Measurements from ENCODE around the gene SUV39H1.
A peak's percentile ranks its signal among the peaks of the same experiment; 100 is the strongest.
"Not testable (repeated sequence)": the region's sequence is repeated elsewhere in the genome, so short reads cannot be mapped to it uniquely, and the experiment has no call there.

The SUV39H1 gene

DNA sequence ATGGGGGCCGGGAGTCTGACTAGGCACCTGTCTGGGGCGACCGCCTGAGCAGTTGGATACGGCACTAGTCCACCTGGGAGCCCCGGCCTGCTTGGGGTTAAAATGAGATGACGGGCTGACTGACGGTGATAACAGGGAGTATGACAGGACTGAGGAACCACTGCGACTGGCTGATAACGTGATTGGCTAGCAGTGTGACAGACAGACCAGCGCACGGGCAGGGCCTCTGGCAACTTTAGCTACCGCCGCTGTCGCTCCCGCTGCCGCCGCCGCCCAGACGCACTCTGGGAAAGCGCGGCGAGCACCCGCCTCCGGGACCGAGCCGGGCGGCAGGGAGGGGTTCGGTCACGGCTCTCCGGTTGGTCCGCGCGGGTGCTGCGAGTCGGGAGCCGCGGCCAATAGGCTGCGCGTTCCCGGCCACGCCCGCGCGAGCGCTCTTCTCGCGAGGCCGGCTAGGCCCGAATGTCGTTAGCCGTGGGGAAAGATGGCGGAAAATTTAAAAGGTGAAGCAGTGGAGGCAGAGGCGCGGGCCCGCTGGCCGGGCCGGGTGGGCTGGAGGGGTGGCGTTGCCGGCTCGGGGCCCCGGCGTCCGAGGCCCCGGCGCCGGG, at the start of gene SUV39H1:
TSS of gene SUV39H1 (plus strand) at position 434 of the 608 bp plus-strand sequence. CDS start at position 485, 51 bp downstream.
- ATAC-seq, result peak; percentile 96

- ATAC-seq, result peak in 1 of 2 donors; percentile 59
Measured at GRCh38 chrX:48648336-48648751, 48.2 kb upstream of the SUV39H1 start.

DNA sequence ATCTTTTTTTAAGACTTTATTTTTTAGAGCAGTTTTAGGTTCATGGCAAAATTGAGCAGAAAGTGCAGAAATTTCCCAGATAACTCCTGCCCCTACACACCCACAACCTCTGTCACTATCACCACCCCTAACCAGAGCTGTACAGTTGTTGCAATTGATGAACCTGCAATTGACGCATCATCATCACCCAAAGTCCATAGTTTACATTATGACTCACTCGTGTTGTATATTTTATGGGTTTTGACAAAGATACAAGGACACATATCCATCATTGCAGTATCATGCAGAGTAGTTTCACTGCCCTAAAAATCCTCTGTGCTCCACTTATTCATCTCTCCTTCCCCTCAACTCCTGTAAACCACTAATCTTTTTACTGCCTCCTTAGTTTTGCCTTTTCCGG, 47.4 kb upstream of the SUV39H1 start:
- ATAC-seq, result no peak

- ATAC-seq, result not testable (repeated sequence)
Measured at GRCh38 chrX:48652055-48652579, 44.4 kb upstream of the SUV39H1 start.

GRCh38 chrX:48654746-48655145, 41.8 kb upstream of the SUV39H1 start:
- ATAC-seq, result not testable (repeated sequence)

- ATAC-seq, result not testable (repeated sequence)
Measured at GRCh38 chrX:48659686-48660085, 36.8 kb upstream of the SUV39H1 start.

DNA sequence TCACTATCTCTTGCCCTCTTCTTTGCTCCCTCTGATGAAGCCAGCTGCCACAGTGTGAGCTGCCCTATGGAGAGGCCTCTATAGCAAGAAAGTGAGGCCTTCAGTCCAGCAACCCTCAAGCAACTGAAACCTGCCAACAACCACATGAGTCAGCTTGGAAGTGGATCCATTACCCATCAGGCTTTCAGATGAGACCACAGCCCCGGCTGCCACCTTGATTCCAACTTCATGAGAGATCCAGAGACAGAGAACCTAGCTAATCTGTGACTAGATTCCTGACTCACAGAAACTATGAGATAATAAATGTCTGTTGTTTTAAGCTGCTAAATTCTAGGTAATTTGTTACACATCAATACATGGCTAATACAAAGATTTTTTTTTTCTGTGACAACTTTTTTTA, 33.3 kb upstream of the SUV39H1 start:
- ATAC-seq, result peak; percentile 38 to 51

GRCh38 chrX:48664156-48664555, 32.4 kb upstream of the SUV39H1 start:
- no peak for ATAC-seq

DNA sequence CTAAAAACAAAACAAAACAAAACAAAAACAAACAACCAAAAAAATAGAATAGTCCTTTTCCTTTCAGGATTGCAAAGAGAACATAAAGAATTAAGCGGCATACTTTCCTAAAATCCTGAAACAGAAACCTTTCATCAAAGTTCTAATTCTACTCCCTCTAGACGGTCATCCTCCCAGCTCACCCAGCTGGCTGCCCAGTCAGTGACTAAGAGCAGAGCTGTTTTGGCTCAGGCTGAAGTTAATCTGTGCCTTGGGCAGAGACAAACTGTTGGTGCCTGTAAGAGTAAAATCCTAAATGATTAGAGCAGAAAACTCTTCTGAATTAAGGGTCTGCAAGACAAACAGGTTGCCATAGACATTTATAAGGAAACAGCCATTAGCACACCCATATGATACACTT, 30.5 kb upstream of the SUV39H1 start:
- ATAC-seq, result no peak

DNA sequence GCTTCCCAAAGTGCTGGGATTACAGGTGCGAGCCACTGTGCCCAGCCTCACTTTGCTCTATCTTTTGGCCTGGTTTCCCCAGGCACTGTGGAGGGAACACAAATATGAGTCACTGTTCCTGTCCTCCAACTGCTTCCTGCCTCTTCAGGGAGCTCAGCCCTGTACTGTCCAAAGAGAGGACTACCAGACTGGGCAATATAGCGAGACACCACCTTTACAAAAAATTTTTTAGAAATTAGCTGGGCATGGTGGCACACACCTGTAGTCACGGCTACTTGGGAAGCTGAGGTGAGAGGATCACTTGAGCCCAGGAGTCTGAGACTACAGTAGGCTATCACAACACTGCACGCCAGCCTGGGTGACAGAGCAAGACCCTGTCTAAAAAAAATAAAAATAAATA, 29.9 kb upstream of the SUV39H1 start:
- ATAC-seq, result no peak

- ATAC-seq, result no peak
Measured at GRCh38 chrX:48667509-48667908, 29.0 kb upstream of the SUV39H1 start.

GRCh38 chrX:48668187-48668586, 28.3 kb upstream of the SUV39H1 start:
- not testable (repeated sequence) for ATAC-seq

DNA sequence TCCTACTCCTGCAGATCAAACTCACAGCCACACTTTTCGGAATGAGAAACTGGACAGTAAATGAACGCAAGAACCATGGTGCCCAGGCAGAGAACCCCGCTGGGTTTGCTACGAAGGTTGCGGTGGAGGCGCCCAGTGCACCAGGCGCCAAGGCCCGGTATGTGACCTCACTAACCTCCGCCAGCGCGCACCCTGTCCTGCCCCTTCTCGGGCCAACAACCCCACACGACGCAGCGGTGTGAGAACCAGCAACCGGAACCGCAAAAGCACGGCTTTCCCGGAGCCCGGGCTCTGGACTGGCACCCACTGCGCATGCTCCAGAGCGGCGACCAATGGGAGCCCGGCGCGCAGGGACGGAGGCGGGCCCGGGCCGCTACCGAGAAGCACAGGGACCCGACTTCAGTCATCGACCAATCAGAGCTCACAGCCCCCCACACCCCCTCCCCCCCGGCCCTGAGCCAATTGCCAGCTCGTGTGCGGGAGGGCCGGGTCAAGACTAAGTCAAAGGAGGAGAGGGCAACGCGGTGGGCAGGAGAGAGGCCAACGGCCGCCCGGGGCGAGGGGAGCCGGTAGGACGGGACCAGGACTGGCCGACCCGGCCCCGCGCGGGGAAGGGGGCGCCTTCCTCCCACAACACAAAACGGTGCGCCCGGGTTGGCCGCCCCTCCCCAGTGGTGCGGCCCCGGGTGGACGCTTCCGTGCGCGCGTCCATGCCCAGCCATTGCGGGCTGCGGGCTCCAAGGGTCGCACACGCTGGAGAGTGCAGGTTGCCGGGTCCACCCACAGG, 20.2 kb upstream of the SUV39H1 start:
- peak; percentile 95 for ATAC-seq

DNA sequence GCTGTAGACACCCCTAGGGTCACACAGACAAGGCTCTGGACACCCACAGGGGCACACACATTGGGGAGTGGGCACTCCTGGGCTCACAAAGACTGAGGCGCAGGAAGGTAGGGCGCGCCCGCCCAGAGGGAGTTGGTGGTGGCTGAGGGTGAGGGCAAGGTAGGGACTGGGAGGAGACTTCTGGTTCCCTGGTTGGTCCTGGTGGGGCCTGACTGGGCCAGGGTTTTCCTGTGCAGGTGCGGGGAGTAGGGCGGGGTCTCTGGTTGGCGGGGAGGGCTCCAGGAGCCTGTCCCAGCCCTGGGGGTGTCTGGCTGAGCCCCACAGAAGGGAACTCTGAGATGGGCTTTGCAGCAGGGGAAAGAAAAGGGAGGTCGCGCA, 19.7 kb upstream of the SUV39H1 start:
- ATAC-seq, result peak; percentile 3 to 19

- no peak for ATAC-seq
Measured at GRCh38 chrX:48677516-48677915, 19.0 kb upstream of the SUV39H1 start.

- not testable (repeated sequence) for ATAC-seq
Measured at GRCh38 chrX:48680467-48680866, 16.1 kb upstream of the SUV39H1 start.

GRCh38 chrX:48680925-48681324, 15.6 kb upstream of the SUV39H1 start:
- ATAC-seq, result not testable (repeated sequence)

DNA sequence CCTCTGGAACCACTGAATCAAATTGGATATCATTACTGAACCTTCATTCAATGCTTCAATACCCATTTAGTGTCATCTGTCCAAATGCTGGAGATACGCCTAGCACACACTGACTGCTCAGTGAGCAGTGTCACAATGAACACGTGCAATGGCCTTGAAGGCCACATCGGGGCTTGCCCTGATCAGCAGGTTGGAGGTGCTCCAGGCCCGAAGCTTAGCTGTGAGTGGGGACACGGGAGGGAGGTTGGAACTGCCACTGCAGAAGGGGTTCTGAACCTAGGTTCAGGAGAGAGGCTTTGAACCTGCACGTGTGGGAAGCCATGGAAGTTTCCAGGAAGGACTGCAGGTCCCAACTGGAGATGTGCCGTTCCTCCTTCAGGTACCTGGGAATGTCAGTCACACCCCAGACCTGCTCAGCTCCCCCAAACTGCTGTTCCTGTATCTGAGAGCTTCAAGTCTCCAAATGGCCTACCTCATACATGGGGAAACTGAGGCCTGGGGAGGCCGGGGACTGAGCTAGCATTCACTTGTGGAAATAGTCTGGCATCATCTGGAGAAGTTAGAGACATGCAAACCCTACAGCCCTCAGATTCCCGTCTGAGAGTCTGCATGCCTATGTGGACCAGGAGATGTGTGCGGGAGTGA, 14.9 kb upstream of the SUV39H1 start:
- ATAC-seq, result no peak

DNA sequence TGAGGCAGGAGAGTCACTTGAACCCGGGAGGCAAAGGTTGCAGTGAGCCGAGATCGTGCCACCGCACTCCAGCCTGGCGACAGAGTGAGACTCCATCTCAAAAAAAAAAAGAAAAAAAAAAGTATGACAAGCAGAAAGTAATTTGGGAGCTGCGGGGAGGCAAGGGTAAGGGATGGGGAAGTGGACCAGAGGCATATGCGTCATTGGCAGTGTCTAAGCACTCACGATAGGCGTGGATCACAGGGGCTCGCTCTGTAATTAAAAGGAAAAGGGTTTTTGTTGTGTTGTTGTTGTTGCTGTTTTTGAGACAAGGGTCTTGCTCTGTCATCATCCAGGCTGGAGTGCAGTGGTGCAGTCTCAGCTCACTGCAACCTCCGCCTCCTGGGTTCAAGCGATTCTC, 13.7 kb upstream of the SUV39H1 start:
- not testable (repeated sequence) for ATAC-seq

DNA sequence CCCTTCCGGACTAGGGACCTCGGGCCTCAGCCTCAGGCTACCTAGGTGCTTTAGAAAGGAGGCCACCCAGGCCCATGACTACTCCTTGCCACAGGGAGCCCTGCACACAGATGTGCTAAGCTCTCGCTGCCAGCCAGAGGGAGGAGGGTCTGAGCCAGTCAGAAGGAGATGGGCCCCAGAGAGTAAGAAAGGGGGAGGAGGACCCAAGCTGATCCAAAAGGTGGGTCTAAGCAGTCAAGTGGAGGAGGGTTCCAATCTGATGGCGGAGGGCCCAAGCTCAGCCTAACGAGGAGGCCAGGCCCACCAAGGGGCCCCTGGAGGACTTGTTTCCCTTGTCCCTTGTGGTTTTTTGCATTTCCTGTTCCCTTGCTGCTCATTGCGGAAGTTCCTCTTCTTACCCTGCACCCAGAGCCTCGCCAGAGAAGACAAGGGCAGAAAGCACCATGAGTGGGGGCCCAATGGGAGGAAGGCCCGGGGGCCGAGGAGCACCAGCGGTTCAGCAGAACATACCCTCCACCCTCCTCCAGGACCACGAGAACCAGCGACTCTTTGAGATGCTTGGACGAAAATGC, 13.0 kb upstream of the SUV39H1 start, which contains the start of gene WAS:
TSS of gene WAS (plus strand) at position 389 of the 572 bp plus-strand sequence. CDS start at position 444, 55 bp downstream.
- peak; percentile 81 to 84 for ATAC-seq

- ATAC-seq, result no peak
Measured at GRCh38 chrX:48684134-48684533, 12.4 kb upstream of the SUV39H1 start.

- ATAC-seq, result no peak
Measured at GRCh38 chrX:48685416-48685815, 11.1 kb upstream of the SUV39H1 start.

Measured in activated CD4-positive, CD25-positive, alpha-beta regulatory T cell treated with anti-CD3 and anti-CD28 coated beads, Interleukin-2, amount 50 U/mL, for 24 hours (primary cell).